GM19240 (cell line): ENCODE measurements around the gene GPR31.

Source experiments
- DNase-seq: peaks from one replicate; pipeline ENCODE4 v3.0.0; 2011; ENCODE audit warnings: low spot score; ENCODE audit not compliant: insufficient read length

The GPR31 gene

DNA sequence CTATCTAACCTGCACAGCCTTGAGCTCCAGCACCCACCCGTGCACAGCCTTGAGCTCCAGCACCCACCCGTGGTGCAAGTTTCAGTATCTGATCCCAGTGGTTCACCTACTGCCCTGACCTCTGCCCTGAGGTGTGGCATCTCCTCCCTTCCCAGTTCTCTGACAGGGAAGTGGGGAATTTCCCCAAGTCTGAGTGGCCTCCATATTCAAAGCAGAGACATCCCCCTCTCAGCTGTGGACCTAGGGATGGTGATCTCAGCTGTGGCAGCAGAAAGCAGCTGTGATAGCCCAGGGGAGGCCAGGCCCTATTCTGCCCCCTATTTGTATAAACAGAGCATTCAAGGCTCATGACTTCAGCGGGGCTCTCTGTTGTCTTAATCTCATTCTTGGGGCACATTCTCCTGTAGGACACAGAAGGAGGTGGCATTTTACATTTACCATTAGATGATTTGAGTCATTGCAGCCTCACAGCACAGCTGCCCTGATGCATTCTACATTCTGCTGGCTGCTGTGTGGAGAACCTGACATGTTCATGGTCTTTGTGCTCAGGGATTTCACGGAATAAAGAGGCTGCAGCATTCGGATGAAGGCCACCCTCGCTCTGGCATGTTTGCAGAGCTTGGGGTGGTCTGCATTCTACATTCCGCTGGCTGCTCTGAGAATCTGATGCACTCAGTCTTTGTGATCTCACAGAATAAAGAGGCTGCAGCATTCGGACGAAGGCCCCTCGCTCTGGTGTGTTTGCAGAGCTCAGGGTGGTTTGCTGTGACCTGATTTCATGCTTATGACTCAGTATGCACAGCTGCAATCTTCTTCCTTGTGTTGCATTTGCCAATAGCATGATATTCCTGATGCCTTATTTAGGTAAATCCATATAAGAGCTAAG lies 16.9 kb downstream of the GPR31 start:
- no peak for DNase-seq

DNA sequence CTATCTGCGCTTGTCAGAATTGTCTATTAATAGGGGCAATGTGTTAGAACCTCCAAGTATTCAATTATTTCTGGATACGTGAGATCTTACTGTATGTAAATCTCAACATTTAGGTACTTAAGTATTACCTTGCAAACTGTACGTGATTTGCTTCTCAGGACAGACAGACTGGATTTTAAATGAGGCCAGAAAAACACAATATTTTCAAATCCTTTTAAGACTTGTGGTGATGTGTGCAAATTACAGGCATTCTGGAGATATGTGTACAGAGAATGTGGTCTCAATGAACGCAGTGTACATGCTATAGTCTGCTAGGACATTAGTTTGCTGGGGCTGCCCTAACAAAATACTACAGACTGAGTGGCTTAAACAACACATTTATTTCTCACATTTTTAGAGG lies 18.0 kb downstream of the GPR31 start:
- DNase-seq: no peak

DNA sequence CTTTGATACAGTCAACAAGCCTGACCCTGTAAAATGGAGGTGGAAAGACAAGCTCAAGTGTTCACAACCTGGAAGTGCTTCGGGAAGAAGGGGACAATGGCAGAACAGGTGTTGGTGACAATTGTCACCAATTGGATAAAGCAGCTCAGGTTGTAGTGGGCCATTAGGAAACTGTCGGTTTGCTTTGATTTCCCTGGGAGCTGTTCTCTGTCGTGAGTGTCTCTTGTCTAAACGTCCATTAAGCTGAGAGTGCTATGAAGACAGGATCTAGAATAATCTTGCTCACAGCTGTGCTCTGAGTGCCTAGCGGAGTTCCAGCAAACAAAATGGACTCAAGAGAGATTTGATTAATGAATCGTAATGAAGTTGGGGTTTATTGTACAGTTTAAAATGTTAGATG lies 19.9 kb downstream of the GPR31 start:
- no peak for DNase-seq

- DNase-seq: no peak
Measured at GRCh38 chr6:167137081-167137480, 20.7 kb downstream of the GPR31 start.

- DNase-seq: no peak
Measured at GRCh38 chr6:167136376-167136775, 21.4 kb downstream of the GPR31 start.

GRCh38 chr6:167134448-167135328 lies 23.1 kb downstream of the GPR31 start:
- DNase-seq: no peak

GRCh38 chr6:167130712-167131684 lies 26.8 kb downstream of the GPR31 start:
- DNase-seq: no peak

- DNase-seq: no peak
Measured at GRCh38 chr6:167130008-167130677, 27.6 kb downstream of the GPR31 start.

GRCh38 chr6:167129562-167129961 lies 28.2 kb downstream of the GPR31 start:
- DNase-seq: no peak

- no peak for DNase-seq
Measured at GRCh38 chr6:167129159-167129558, 28.6 kb downstream of the GPR31 start.

DNA sequence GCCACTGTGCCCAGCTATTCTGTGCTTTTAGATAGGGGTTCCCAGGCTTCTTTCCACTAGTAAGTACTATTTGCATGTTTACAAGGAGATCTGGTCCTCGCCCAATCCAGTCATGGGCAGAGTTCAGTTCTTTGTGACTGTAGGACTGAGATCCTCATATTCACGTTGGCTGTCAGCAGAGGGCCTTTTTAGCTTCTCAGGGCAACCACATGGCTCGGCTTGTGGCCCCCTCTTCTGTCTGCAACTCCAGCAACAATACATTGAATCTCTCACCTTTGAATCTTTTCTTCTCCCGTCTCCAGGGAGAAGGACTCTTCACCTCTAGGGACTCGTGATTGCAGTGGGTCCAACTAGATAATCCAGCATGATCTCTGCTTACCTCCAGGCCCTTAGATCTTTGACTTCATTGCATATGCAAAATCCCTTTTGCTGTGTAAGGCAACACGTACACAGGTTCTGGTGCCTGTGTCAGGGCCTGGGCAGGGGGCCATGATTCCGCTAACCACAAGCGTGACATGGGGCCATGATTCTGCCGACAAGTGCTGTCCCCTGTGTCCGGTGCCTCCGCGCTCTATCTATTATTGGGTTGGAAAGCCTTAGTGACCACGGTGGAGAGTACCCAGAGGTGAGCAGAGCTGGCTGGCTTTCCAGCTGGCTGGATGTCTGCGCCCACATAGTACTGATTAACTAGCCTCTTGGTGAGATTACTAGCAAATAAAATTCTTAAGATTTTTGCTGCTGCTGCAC lies 29.8 kb downstream of the GPR31 start:
- no peak for DNase-seq

GRCh38 chr6:167125855-167126349 lies 31.9 kb downstream of the GPR31 start:
- no peak for DNase-seq

DNA sequence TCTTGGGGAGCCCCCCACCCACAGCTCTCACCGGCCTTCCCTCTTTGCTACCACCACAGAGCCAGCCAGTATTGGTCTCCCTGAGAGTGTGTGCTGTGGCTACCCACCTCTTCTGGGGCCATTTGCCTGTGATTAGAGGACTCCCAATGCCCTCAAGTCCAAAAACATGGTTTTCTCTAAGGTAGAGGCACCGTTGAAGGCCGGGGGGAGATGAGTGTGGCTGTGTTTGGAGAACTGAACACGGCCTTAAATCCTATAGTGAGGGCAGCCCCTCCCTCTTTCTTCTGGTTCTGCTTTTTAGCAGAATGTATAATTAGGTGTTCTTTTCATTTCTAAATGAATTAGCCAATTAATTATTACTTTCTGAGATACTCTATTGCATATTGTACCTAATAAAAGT lies 32.4 kb downstream of the GPR31 start:
- no peak for DNase-seq

- DNase-seq: no peak
Measured at GRCh38 chr6:167124753-167125152, 33.0 kb downstream of the GPR31 start.

DNA sequence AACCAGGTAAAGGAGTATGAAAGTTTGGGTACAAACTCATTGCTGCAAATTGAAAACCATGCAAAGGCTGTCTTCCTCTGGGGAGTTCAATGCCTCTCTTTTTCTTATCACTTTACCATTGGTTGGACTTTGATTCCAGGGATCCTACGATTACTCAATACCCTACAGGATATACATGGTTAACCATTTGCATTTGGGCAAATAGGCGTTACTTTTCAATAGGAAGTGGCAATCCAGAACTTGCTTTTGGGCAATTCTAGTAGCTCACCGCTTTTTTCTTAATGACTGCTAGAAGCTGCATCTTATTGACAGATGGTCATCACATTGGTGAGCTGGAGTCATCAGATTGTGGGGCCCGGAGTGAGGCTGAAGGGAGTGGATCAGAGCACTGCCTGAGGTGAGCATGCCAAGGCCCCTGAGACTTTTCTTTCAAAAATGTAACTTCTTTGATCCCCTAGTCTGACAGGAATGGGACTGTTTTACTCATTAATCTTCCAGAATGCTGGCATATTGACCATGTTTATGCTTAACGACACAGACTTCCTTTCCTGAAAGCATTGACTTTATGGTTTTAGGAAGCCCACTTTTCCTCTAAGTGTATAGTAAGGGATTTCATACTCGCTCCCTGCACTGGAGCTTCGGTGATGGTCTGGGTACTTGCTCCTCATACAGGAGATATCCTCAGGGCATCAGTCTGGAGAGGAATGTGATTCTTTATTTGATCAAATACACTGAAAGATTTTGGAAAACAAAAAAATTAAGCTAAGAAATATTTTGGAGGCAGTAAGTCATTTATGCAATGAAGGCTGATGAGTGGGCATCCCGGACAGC lies 34.7 kb downstream of the GPR31 start, which contains the start of gene CCR6:
CCR6 (plus strand) TSS at position 270 of the 831 bp plus-strand sequence. CDS start 13,039 bp downstream, outside the sequence.
- no peak for DNase-seq

- no peak for DNase-seq
Measured at GRCh38 chr6:167122041-167122826, 35.5 kb downstream of the GPR31 start.

- no peak for DNase-seq
Measured at GRCh38 chr6:167121335-167121841, 36.4 kb downstream of the GPR31 start.

GRCh38 chr6:167120583-167120903 lies 37.2 kb downstream of the GPR31 start:
- DNase-seq: no peak
